Ectodermal cell (in vitro differentiated cells): ENCODE data around the gene LPCAT1.

Experiments
- H3K27ac ChIP-seq: 2 replicates; pipeline ENCODE4 v1.7.0; 2013; ENCODE audit warnings: mild to moderate bottlenecking, low read depth, low read length; ENCODE audit not compliant: insufficient read depth, poor library complexity, severe bottlenecking
- H3K27me3 ChIP-seq: 2 replicates; pipeline ENCODE4 v1.7.0; 2013; ENCODE audit warnings: mild to moderate bottlenecking, low read length; ENCODE audit not compliant: insufficient read depth, control insufficient read depth, poor library complexity, severe bottlenecking
- H3K36me3 ChIP-seq: one replicate; pipeline ENCODE4 v1.7.0; 2013; ENCODE audit warnings: low read length; ENCODE audit not compliant: control insufficient read depth, insufficient read depth
- H3K4me1 ChIP-seq: one replicate; pipeline ENCODE4 v1.7.0; 2013; ENCODE audit warnings: low read length; ENCODE audit not compliant: control insufficient read depth, insufficient read depth
- H3K4me3 ChIP-seq: 2 replicates; pipeline ENCODE4 v1.7.0; 2013; ENCODE audit warnings: low read depth, low read length, control low read depth; ENCODE audit not compliant: insufficient read depth
- H3K9me3 ChIP-seq: 2 replicates; pipeline ENCODE4 v1.7.0; 2013; ENCODE audit warnings: mild to moderate bottlenecking, low read length, moderate library complexity; ENCODE audit not compliant: control insufficient read depth
- WGBS, 2 experiments: methylation state at CpG; one replicate each; pipeline ENCODE4 v1.1.7; 2013; ENCODE audit warnings: missing lambda C conversion rate in 2 of 2; 5-methylcytosine and 5-hydroxymethylcytosine counted together

Gene LPCAT1

GRCh38 chr5:1471240-1471853, 52.4 kb downstream of the LPCAT1 start:
- WGBS, 2 experiments = 91 to 97% methylated on average over 8 of the region's 8 CpGs
- no peaks in the 10 kb centered on the region for H3K27me3 ChIP-seq
- H3K36me3 ChIP-seq = peaks cover 11% of the 10 kb centered on the region
- no peaks in the 10 kb centered on the region for H3K9me3 ChIP-seq
- H3K4me3 ChIP-seq = no peak overlapping the region
- no peak overlapping the region for H3K27ac ChIP-seq
- H3K4me1 ChIP-seq = no peaks in the 10 kb centered on the region

- Histone ChIP-seq H3K4me3 (no peak overlapping the region), H3K9me3 (no peaks in the 10 kb centered on the region), H3K36me3 (peaks cover 11% of the 10 kb centered on the region), H3K27ac (no peak overlapping the region), H3K27me3 (no peaks in the 10 kb centered on the region), H3K4me1 (no peaks in the 10 kb centered on the region)
- 90 to 92% methylated on average over 18 of the region's 18 CpGs for WGBS, 2 experiments
These were observed 53.0 kb downstream of the LPCAT1 start for GRCh38 chr5:1470762-1471211.

- no peaks in the 10 kb centered on the region for H3K9me3 ChIP-seq
- H3K27ac ChIP-seq = no peak overlapping the region
- peaks cover 19% of the 10 kb centered on the region for H3K36me3 ChIP-seq
- no peaks in the 10 kb centered on the region for H3K4me1 ChIP-seq
- WGBS, 2 experiments = 93 to 95% methylated on average over 28 of the region's 28 CpGs
- H3K4me3 ChIP-seq = no peak overlapping the region
- no peaks in the 10 kb centered on the region for H3K27me3 ChIP-seq
These were observed 54.9 kb downstream of the LPCAT1 start for GRCh38 chr5:1468629-1469527.

GRCh38 chr5:1468247-1468612, 55.5 kb downstream of the LPCAT1 start:
- Histone ChIP-seq H3K36me3 (peaks cover 19% of the 10 kb centered on the region), H3K27me3 (no peaks in the 10 kb centered on the region), H3K4me3 (no peak overlapping the region), H3K27ac (no peak overlapping the region), H3K4me1 (no peaks in the 10 kb centered on the region), H3K9me3 (no peaks in the 10 kb centered on the region)
- WGBS, 2 experiments = 86% methylated on average over 15 of the region's 15 CpGs

GRCh38 chr5:1467341-1468246, 56.2 kb downstream of the LPCAT1 start:
- WGBS, 2 experiments = 94 to 95% methylated on average over 51 of the region's 51 CpGs
- Histone ChIP-seq H3K27ac (no peak overlapping the region), H3K9me3 (no peaks in the 10 kb centered on the region), H3K4me3 (no peak overlapping the region), H3K36me3 (peaks cover 19% of the 10 kb centered on the region), H3K27me3 (no peaks in the 10 kb centered on the region), H3K4me1 (no peaks in the 10 kb centered on the region)

GRCh38 chr5:1466631-1467265, 57.0 kb downstream of the LPCAT1 start:
- WGBS, 2 experiments = 94 to 96% methylated on average over 37 of the region's 37 CpGs

GRCh38 chr5:1465966-1466471, 57.7 kb downstream of the LPCAT1 start:
- H3K9me3 ChIP-seq = no peaks in the 10 kb centered on the region
- no peaks in the 10 kb centered on the region for H3K27me3 ChIP-seq
- H3K4me1 ChIP-seq = no peaks in the 10 kb centered on the region
- no peak overlapping the region for H3K4me3 ChIP-seq
- peaks cover 19% of the 10 kb centered on the region for H3K36me3 ChIP-seq
- H3K27ac ChIP-seq = no peak overlapping the region
- WGBS, 2 experiments = 97% methylated on average over 30 of the region's 30 CpGs

More at GRCh38 chr5:1466631-1467265, 57.0 kb downstream of the LPCAT1 start:
- peaks cover 19% of the 10 kb centered on the region for H3K36me3 ChIP-seq
- H3K4me3 ChIP-seq = no peak overlapping the region
- no peak overlapping the region for H3K27ac ChIP-seq
- H3K4me1 ChIP-seq = no peaks in the 10 kb centered on the region
- H3K27me3 ChIP-seq = no peaks in the 10 kb centered on the region
- H3K9me3 ChIP-seq = no peaks in the 10 kb centered on the region

GRCh38 chr5:1465117-1465516, 58.6 kb downstream of the LPCAT1 start:
- no peaks in the 10 kb centered on the region for H3K4me1 ChIP-seq
- H3K36me3 ChIP-seq = peaks cover 25% of the 10 kb centered on the region
- H3K27me3 ChIP-seq = no peaks in the 10 kb centered on the region
- WGBS, 2 experiments = 93 to 96% methylated on average over 22 of the region's 22 CpGs
- no peak overlapping the region for H3K27ac ChIP-seq
- no peaks in the 10 kb centered on the region for H3K9me3 ChIP-seq
- no peak overlapping the region for H3K4me3 ChIP-seq

- 89 to 91% methylated on average over 18 of the region's 18 CpGs for WGBS, 2 experiments
- H3K36me3 ChIP-seq = peaks cover 26% of the 10 kb centered on the region
- no peaks in the 10 kb centered on the region for H3K27me3 ChIP-seq
- H3K4me1 ChIP-seq = no peaks in the 10 kb centered on the region
- H3K9me3 ChIP-seq = no peaks in the 10 kb centered on the region
- H3K4me3 ChIP-seq = no peak overlapping the region
- no peak overlapping the region for H3K27ac ChIP-seq
These were observed 59.2 kb downstream of the LPCAT1 start for GRCh38 chr5:1464511-1464910.
